ENCODE measurements around the gene PLD1.

Gene PLD1

DNA sequence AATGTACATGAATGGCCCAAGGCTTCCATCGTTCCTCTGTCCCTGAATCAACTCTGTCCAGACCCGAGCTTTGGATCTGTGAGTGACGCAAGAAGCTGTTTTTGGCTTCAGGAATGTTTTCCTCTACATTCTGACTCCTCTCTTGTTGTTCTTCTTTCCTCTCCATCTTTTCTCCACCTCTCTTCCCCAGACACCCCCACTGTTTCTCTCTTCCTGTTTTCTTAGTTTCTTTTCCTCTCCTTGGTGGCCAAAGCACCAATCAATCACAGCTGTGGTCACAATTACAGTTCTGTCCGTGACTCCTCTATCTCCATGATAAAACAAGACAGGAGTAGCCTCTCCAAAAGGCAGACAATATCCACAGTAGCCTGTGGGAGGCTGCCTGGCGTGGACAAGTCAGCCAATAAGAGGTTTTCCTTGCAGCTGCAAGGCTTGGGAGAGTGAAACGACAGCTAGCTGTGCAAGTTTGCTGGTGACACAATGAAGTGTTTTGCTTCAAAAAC lies 28.0 kb upstream of the PLD1 start:
- TF ChIP-seq SPI1 (IDR thresholded peaks at IDR 0.05; ENCODE audit: borderline replicate concordance, low read depth) (peak; percentile 40; the same call in 1 of the 2 replicates), POLR2AphosphoS5 (IDR thresholded peaks at IDR 0.05; ENCODE audit: low read depth) (no peak), GABPA (IDR thresholded peaks at IDR 0.05; ENCODE audit: low read depth) (no peak), REST (IDR thresholded peaks at IDR 0.05; ENCODE audit: insufficient replicate concordance, low read depth) (no peak)
- TF ChIP-seq, protein P1, sequence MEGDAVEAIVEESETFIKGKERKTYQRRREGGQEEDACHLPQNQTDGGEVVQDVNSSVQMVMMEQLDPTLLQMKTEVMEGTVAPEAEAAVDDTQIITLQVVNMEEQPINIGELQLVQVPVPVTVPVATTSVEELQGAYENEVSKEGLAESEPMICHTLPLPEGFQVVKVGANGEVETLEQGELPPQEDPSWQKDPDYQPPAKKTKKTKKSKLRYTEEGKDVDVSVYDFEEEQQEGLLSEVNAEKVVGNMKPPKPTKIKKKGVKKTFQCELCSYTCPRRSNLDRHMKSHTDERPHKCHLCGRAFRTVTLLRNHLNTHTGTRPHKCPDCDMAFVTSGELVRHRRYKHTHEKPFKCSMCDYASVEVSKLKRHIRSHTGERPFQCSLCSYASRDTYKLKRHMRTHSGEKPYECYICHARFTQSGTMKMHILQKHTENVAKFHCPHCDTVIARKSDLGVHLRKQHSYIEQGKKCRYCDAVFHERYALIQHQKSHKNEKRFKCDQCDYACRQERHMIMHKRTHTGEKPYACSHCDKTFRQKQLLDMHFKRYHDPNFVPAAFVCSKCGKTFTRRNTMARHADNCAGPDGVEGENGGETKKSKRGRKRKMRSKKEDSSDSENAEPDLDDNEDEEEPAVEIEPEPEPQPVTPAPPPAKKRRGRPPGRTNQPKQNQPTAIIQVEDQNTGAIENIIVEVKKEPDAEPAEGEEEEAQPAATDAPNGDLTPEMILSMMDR (IDR thresholded peaks at IDR 0.05; ENCODE audit: insufficient read depth, low read length): no peak

DNA sequence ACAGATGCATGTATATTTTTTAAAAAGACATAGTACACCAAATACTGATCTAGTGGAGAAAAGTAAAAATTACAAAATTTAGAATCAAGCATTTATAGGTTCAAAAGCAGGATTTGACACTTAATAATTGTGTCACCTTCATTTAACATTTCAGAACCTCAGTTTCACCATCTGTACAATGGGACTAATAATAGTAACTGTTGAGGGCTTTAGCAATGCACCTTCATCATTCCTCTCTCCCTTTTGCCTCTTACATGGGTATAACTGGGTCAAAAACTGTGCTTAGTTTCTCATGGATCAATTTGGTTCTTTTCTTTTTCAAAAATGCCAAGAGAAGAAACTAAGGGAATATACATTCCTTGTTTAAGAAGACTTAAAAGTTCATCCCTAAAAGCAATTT lies 27.4 kb upstream of the PLD1 start:
- Histone ChIP-seq H3K27ac (replicated peaks) (no peak overlapping the region), H3K27me3 (ENCODE audit: insufficient read depth, poor library complexity, severe bottlenecking) (no peaks in the 10 kb centered on the region), H3K4me3 (replicated peaks; ENCODE audit: insufficient read depth, low read length) (no peak overlapping the region)
- DNase-seq (ENCODE audit: low read depth in 1 of 2, low spot score in 1 of 2): no peak
- TF ChIP-seq POLR2AphosphoS5 (IDR thresholded peaks at IDR 0.05; ENCODE audit: low read depth): no peak
- no peak for TF ChIP-seq SPI1 (IDR thresholded peaks at IDR 0.05; ENCODE audit: borderline replicate concordance, low read depth)
- TF ChIP-seq GABPA (IDR thresholded peaks at IDR 0.05; ENCODE audit: low read depth): no peak
- no peak for TF ChIP-seq REST (IDR thresholded peaks at IDR 0.05; ENCODE audit: insufficient replicate concordance, low read depth)
- TF ChIP-seq, protein P1 (IDR thresholded peaks at IDR 0.05; ENCODE audit: insufficient read depth, low read length): no peak

More for the DNA sequence above, 28.0 kb upstream of the PLD1 start:
- H3K27ac ChIP-seq (replicated peaks): no peak overlapping the region
- H3K4me3 ChIP-seq (replicated peaks; ENCODE audit: insufficient read depth, low read length): no peak overlapping the region
- DNase-seq (ENCODE audit: low read depth in 1 of 2, low spot score in 1 of 2): no peak
- H3K27me3 ChIP-seq (ENCODE audit: insufficient read depth, poor library complexity, severe bottlenecking): no peaks in the 10 kb centered on the region

DNA sequence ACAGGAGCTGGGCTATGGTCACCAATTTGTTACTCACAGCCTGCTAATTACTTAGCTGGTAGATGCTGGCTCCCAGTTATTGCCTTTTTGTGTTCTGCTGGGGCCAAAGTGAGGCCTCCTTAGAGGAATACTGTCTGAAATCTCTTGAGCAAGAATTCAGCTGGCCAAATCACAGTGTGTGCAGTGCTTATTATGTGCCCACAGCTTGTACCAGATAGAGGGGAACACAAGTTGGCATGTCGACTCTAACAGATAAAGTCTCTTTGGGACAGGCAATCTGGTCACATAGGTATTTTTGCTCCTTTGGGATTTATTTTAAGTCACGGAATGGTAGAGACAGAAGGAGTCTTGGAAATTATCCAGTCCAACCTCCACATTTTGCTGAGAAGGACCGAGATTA lies 26.6 kb upstream of the PLD1 start:
- Histone ChIP-seq H3K27me3 (ENCODE audit: insufficient read depth, poor library complexity, severe bottlenecking) (no peaks in the 10 kb centered on the region), H3K4me3 (replicated peaks; ENCODE audit: insufficient read depth, low read length) (no peak overlapping the region), H3K27ac (replicated peaks) (no peak overlapping the region)
- TF ChIP-seq, protein P1 (IDR thresholded peaks at IDR 0.05; ENCODE audit: insufficient read depth, low read length): no peak
- TF ChIP-seq POLR2AphosphoS5 (IDR thresholded peaks at IDR 0.05; ENCODE audit: low read depth): no peak
- TF ChIP-seq SPI1 (IDR thresholded peaks at IDR 0.05; ENCODE audit: borderline replicate concordance, low read depth): no peak
- no peak for TF ChIP-seq REST (IDR thresholded peaks at IDR 0.05; ENCODE audit: insufficient replicate concordance, low read depth)
- no peak for TF ChIP-seq GABPA (IDR thresholded peaks at IDR 0.05; ENCODE audit: low read depth)
- no peak for DNase-seq (ENCODE audit: low read depth in 1 of 2, low spot score in 1 of 2)

Measured in HL-60 (cell line).